ENCODE measurements around the gene BRD1.

GRCh38 chr22:49753276-49753890, 74.3 kb downstream of the BRD1 start:
- no peak for TF ChIP-seq CTCF (IDR thresholded peaks at IDR 0.05)
- TF ChIP-seq POLR2AphosphoS5 (IDR thresholded peaks at IDR 0.05) = no peak
- no peak for TF ChIP-seq POLR2A (IDR thresholded peaks at IDR 0.05)
- TF ChIP-seq EP300 (IDR thresholded peaks at IDR 0.05; ENCODE audit: low read depth) = no peak

Measured in transverse colon (tissue), 4 donors.